CD14-positive monocyte (primary cell): ENCODE results near the gene CIZ1. TPM values are rescaled to one million over a fixed set of nuclear protein-coding genes. Genes with fewer than 3 reads are reported as not detected.

ENCODE experiments used
- DNase-seq, 3 donors: peaks; one replicate each; pipeline ENCODE4 v3.0.0-alpha.2; 2011 to 2022
- H2AFZ ChIP-seq: 2 replicates; pipeline ENCODE4 v1.6.0; 2012; ENCODE audit warnings: mild to moderate bottlenecking, low read depth, low read length, inconsistent platforms; ENCODE audit not compliant: insufficient read depth, poor library complexity, severe bottlenecking
- H3K27ac ChIP-seq, 2 donors: 1 replicate in 1 of 2; 2 replicates in 1 of 2; pipeline ENCODE4 v1.5.1; 2012 to 2013; ENCODE audit warnings: low read length in 2 of 2, control low read depth in 1 of 2, inconsistent platforms in 1 of 2, low read depth in 1 of 2, mild to moderate bottlenecking in 1 of 2
- H3K27me3 ChIP-seq, 2 donors: one replicate each; pipeline versions ENCODE4 v1.6.0 to v1.6.1; 2011 to 2013; ENCODE audit warnings: low read length in 2 of 2; ENCODE audit not compliant: control insufficient read depth in 2 of 2, insufficient read depth in 2 of 2
- H3K36me3 ChIP-seq, 2 donors: replicated peaks in 1 of 2; 1 replicate in 1 of 2; 2 replicates in 1 of 2; pipeline versions ENCODE4 v1.5.1 to v1.6.1; 2012 to 2013; ENCODE audit warnings: low read length in 2 of 2, control low read depth in 1 of 2, inconsistent platforms in 1 of 2, mild to moderate bottlenecking in 1 of 2; ENCODE audit not compliant: insufficient read depth in 2 of 2, control insufficient read depth in 1 of 2
- H3K4me1 ChIP-seq, 2 donors: 1 replicate in 1 of 2; 2 replicates in 1 of 2; pipeline versions ENCODE4 v1.5.1 to v1.6.1; 2012 to 2013; ENCODE audit warnings: low read length in 2 of 2, control low read depth in 1 of 2, inconsistent platforms in 1 of 2, mild to moderate bottlenecking in 1 of 2, moderate library complexity in 1 of 2; ENCODE audit not compliant: insufficient read depth in 2 of 2, control insufficient read depth in 1 of 2
- H3K4me2 ChIP-seq: replicated peaks from 2 replicates; pipeline ENCODE3; 2012; ENCODE audit warnings: low read length, moderate library complexity, mild to moderate bottlenecking; ENCODE audit not compliant: poor library complexity, severe bottlenecking; ENCODE audit errors: extremely low read depth
- H3K4me3 ChIP-seq, 3 experiments: fragments of 200-600 bp in 1 of 3; sonication (generic) in 1 of 3; replicated peaks in 1 of 3; 1 replicate in 2 of 3; 2 replicates in 1 of 3; pipeline ENCODE4 v1.5.1; 2011 to 2013; ENCODE audit warnings: low read length in 3 of 3, mild to moderate bottlenecking in 3 of 3, control low read depth in 2 of 3, low read depth in 2 of 3, inconsistent platforms in 1 of 3, moderate library complexity in 1 of 3
- H3K79me2 ChIP-seq: 2 replicates; pipeline ENCODE4 v1.6.0; 2012; ENCODE audit warnings: mild to moderate bottlenecking, control low read depth, inconsistent platforms, low read length, moderate library complexity; ENCODE audit not compliant: insufficient read depth
- H3K9ac ChIP-seq: 2 replicates; pipeline ENCODE4 v1.6.0; 2017; ENCODE audit warnings: low read length, mild to moderate bottlenecking; ENCODE audit not compliant: insufficient read depth, poor library complexity, severe bottlenecking
- H3K9me3 ChIP-seq, 2 donors: replicated peaks in 1 of 2; 1 replicate in 1 of 2; 2 replicates in 1 of 2; pipeline versions ENCODE4 v1.5.1 to v1.6.1; 2012 to 2013; ENCODE audit warnings: low read length in 2 of 2, control low read depth in 1 of 2; ENCODE audit not compliant: control insufficient read depth in 1 of 2, insufficient read depth in 1 of 2
- H4K20me1 ChIP-seq: 2 replicates; pipeline ENCODE4 v1.6.0; 2012; ENCODE audit warnings: mild to moderate bottlenecking, low read length, control low read depth, moderate library complexity; ENCODE audit not compliant: insufficient read depth
- H3K27ac Mint-ChIP-seq, 7 donors: one replicate each; pipeline ENCODE4 v1.8.0; 2020; ENCODE audit warnings: mild to moderate bottlenecking in 7 of 7, mixed read lengths in 7 of 7, moderate library complexity in 6 of 7, inconsistent platforms in 2 of 7
- H3K27me3 Mint-ChIP-seq, 3 donors: one replicate each; pipeline ENCODE4 v1.8.0; 2021 to 2022; ENCODE audit warnings: low read depth in 3 of 3, mild to moderate bottlenecking in 3 of 3, mixed read lengths in 3 of 3, moderate library complexity in 3 of 3, inconsistent platforms in 1 of 3
- H3K36me3 Mint-ChIP-seq, 2 donors: one replicate each; pipeline ENCODE4 v1.8.0; 2020; ENCODE audit warnings: mixed read lengths in 2 of 2, inconsistent platforms in 1 of 2, mild to moderate bottlenecking in 1 of 2
- H3K4me1 Mint-ChIP-seq: one replicate; pipeline ENCODE4 v1.8.0; 2020; ENCODE audit warnings: mild to moderate bottlenecking, mixed read lengths
- H3K4me3 Mint-ChIP-seq, 2 donors: one replicate each; pipeline ENCODE4 v1.8.0; 2020; ENCODE audit warnings: mild to moderate bottlenecking in 2 of 2, mixed read lengths in 2 of 2, moderate library complexity in 1 of 2
- H3K9me3 Mint-ChIP-seq, 7 donors: one replicate each; pipeline ENCODE4 v1.8.0; 2020 to 2022; ENCODE audit warnings: mixed read lengths in 7 of 7, mild to moderate bottlenecking in 6 of 7, moderate library complexity in 6 of 7, inconsistent platforms in 2 of 7
- CTCF ChIP-seq: fragments of 200-600 bp; IDR thresholded peaks from one replicate; pipeline ENCODE4 v1.8.0; 2022; ENCODE audit warnings: antibody characterized with exemption, mild to moderate bottlenecking
- WGBS: methylation state at CpG from one replicate; pipeline ENCODE4 v1.1.5; 2013; ENCODE audit warnings: missing lambda C conversion rate; ENCODE audit not compliant: insufficient coverage; 5-methylcytosine and 5-hydroxymethylcytosine counted together
- intact Hi-C, 2 donors: fragments of 100-400 bp; cut with micrococcal nuclease; formaldehyde crosslinking; loops; one replicate each; pipeline versions ENCODE4 v1.15.0 to v1.15.1; 2023
- polyA plus RNA-seq, 3 donors: library from polyadenylated mRNA; depleted of rRNA in 1 of 3; unstranded in 2 of 3; stranded (reverse) in 1 of 3; fragments of 300-500 nt in 2 of 3; fragments of >200 nt in 1 of 3; fragmentation: Illumina TruSeq in 2 of 3; gene quantifications; 1 replicate in 2 of 3; 2 replicates in 1 of 3; pipeline ENCODE4 v1.2.3, GENCODE V29; 2012 to 2021

Gene CIZ1
- polyA plus RNA-seq, 3 donors, result 3.4 to 53.7 (median 5.9) TPM

DNA sequence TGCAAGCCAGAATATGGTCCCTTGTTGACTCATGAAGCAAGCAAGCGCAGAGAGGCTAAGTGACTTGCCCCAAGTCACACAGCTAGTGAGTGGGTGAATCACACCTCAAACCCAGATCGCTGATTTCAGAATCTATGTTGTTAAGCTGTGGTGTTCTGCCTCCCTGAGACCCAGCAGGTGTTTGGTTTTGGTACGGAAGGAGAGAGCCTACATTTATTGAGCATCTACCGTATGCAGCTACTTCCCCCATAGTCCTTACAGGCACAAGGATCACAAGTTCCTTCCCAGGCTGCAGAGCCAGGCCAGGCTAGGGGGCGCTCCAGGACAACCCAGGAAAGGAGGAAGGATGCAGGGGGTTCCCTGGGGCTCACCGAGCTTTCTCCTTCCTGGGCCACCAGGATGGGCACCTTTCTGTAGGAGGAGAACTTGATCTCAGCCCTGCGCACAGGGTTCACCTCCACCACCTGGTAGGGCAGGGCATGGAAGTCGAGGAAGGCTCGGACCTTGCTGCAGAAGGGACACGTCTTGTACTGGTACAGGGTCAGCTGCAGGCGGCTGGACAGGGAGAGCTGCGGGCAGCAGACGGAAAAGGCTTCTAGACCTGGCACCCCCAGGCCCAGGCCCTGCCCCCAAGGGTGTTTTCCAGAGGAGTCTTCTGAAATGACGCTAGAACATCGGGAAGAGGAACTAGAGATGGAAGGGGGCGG lies 66.3 kb downstream of the CIZ1 start:
- Mint-ChIP-seq H3K4me1 (peaks cover 34% of the 10 kb centered on the region), H3K9me3 (peaks cover 0 to 5% (median 0%) of the 10 kb centered on the region in 7 donors), H3K27me3 (peaks cover 0 to 6% (median 0%) of the 10 kb centered on the region in 3 donors), H3K4me3 (peak overlapping the region; percentile 27 to 69), H3K36me3 (peaks cover 35 to 54% of the 10 kb centered on the region in 2 donors), H3K27ac (peak overlapping the region in 6 of 7 donors; percentile 12 to 88 (median 58))
- 73% methylated on average over 11 of the region's 16 CpGs for WGBS
- peak; percentile 54 for TF ChIP-seq CTCF
- H2AFZ ChIP-seq, result no peak overlapping the region
- peak; percentile 51 to 80 (median 53) for DNase-seq
- peaks cover 24% of the 10 kb centered on the region for H4K20me1 ChIP-seq
- H3K4me2 ChIP-seq, result peak overlapping the region; percentile 34
- intact Hi-C loops, result no loop called here
- peak overlapping the region in 1 of 3 experiments; percentile 94 for H3K4me3 ChIP-seq
- peak overlapping the region in 1 of 2 donors; percentile 7 for H3K27ac ChIP-seq
- peaks cover 33 to 45% of the 10 kb centered on the region in 2 donors for H3K4me1 ChIP-seq
- peaks cover 5% of the 10 kb centered on the region for H3K79me2 ChIP-seq
- peaks cover 34 to 44% of the 10 kb centered on the region in 2 donors for H3K36me3 ChIP-seq
- H3K9me3 ChIP-seq, result no peaks in the 10 kb centered on the region
- H3K9ac ChIP-seq, result no peak overlapping the region
- H3K27me3 ChIP-seq, result no peaks in the 10 kb centered on the region

- Histone ChIP-seq H4K20me1 (peaks cover 24% of the 10 kb centered on the region), H2AFZ (no peak overlapping the region), H3K4me2 (no peak overlapping the region), H3K9ac (no peak overlapping the region), H3K79me2 (peaks cover 5% of the 10 kb centered on the region), H3K27me3 (no peaks in the 10 kb centered on the region), H3K4me1 (peaks cover 33 to 45% of the 10 kb centered on the region in 2 donors), H3K27ac (no peak overlapping the region), H3K4me3 (no peak overlapping the region), H3K9me3 (no peaks in the 10 kb centered on the region), H3K36me3 (peaks cover 34 to 44% of the 10 kb centered on the region in 2 donors)
- Mint-ChIP-seq H3K36me3 (peaks cover 35 to 57% of the 10 kb centered on the region in 2 donors), H3K4me1 (peaks cover 31% of the 10 kb centered on the region), H3K27ac (no peak overlapping the region), H3K9me3 (peaks cover 0 to 2% (median 0%) of the 10 kb centered on the region in 7 donors), H3K27me3 (peaks cover 0 to 6% (median 0%) of the 10 kb centered on the region in 3 donors), H3K4me3 (no peak overlapping the region)
- 98% methylated on average over 4 of the region's 8 CpGs for WGBS
- DNase-seq, result no peak
- intact Hi-C loops, result no loop called here
- TF ChIP-seq CTCF, result no peak
These were observed 66.9 kb downstream of the CIZ1 start for GRCh38 chr9:128124451-128124850.
